ENCODE data around the gene DOCK1. TPM values are rescaled to one million over a fixed set of nuclear protein-coding genes. Genes with fewer than 3 reads are reported as not detected.
A peak's percentile ranks its signal among the peaks of the same experiment; 100 is the strongest.
"Not testable (repeated sequence)": the region's sequence is repeated elsewhere in the genome, so short reads cannot be mapped to it uniquely, and the experiment has no call there.

DOCK1 gene
- total RNA-seq: 78.8 TPM

DNA sequence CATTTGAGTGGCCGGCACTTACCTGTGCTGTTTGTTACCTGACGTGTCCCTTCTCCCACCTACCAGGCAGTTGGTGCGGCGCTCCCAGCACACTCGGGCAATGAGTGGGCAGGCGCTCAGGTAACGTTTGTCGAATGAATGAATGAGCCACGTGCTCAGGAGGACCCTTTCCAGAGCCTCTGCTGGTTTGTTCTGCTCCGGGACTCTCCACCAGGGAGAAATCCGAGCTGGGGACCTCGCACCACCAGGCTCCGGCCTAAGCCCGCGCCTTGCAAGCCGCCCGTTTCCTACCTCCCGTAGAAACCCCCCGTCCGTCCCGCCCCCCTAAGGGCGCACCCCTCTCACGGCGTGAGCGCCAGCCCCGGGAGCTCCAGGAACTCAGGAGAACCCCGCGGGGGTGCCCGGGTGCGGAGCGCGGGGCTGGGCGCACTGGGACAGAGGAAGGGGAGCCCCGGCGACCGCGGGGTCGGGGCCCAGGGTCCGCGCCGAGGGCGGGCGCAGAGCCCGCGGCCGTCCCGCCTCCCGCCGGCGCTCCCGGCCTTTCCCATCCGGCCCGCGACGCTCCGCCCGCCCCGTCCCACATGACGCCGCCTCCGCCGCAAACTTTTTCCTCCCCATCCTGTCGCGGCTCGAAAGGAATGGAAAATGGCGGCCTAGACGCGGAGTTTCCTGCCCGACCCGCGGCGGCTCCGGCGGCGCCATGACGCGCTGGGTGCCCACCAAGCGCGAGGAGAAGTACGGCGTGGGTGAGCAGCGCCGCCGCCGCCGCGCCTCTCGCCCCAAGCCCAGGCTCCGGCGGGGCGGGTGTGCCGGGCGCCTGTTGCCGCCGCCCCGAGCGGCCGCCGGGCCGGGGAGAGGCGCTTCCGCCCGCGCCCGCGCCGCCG, at the start of gene DOCK1:
TSS of gene DOCK1 (plus strand) at position 611 of the 884 bp plus-strand sequence. CDS start at position 701, 90 bp downstream.
- DNase-seq: peak; percentile 89

- no peak for DNase-seq
These were observed 47.9 kb upstream of the DOCK1 start for GRCh38 chr10:126857178-126857806.

DNA sequence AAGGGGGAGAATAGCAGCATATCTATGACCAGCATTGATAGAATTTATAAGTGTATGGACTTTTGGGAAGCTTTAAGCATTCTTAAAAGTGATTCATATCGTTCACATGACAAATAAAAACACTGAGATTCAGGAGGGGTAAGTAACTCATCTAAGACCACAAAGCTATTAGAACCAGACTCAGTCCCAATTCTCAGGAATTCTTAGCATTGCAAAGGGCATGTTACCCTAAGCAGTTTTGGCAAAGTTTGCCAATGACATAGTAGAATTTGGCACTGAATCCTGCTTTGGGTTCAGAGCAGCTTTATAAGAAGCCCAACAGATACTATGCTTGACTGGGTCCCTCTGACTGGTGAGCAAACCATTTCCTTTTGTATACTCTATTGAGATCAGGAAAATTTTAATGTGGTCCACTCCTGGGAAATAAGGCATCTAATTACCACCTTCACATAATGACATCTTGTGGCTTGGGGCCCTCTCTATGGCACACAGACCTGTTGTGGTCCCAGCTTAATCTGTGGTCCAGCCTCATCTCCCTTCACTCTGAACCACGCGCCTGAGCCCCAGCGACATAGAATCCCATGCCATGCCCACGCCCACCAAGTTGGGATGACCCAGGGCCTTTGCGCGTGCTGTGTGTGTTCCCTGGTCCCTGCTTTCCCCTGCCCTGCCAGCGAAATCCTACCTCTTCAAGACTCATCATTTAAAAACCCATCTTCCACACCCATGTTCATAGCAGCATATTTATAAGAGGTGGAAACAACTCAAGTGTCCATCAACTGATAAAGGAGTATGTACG, 37.5 kb upstream of the DOCK1 start:
- peak; percentile 25 for DNase-seq

DNA sequence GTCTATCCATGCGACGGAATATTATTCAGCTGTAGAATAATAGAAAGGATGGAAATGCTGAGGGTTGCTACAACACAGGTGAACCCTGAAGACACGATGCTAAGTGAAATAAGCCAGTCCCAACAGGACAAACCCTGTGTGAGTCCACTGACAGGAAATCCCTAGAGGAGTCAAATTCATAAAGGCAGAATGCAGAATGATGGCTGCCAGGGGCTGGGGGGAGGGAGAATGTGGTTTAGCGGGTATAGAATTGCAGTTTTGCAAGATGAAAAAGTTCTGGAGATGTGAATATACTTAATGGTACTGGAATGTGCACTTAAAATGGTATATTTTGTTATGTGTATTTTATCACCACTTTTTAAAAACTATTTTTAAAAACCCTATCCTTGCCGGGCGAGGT, 36.9 kb upstream of the DOCK1 start:
- no peak for DNase-seq

DNA sequence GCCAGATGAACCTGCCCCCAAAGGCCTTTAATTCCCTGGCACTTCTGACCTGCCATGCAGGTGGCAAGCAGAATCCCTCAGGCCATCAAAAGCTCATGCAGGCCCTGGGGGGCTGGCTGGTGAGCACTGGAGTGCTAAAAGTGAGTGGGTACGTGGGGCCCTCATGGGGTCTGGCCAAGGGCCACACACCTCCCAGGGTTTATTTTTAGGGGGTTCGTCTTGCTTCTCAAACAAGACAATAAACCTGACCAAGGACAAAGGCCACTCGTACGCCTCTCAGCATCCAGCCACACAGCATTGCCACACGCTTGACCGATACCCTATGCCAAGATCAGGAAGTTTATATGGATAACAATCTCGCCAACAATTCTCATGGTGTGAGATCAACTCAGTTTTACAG, 33.1 kb upstream of the DOCK1 start:
- no peak for DNase-seq

DNA sequence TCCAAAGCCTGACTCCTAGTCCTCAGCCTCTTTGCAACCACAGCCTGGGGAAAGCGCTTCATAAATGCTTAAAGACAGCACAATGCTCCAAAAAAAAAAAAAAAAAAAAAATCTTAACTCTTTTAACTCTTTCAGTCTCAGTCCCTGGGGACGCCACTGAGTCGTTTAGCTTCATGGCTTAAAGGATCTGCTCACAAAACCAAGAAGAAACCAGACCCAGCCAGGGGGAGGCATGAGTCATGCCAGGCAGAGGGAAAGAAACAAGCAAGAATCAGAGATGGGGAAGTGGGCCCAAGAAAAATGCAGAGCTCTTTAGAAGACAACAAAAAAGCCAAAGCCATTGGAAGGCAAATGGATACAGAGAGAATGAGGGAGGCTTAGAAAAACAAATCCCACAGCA, 32.5 kb upstream of the DOCK1 start:
- no peak for DNase-seq

DNA sequence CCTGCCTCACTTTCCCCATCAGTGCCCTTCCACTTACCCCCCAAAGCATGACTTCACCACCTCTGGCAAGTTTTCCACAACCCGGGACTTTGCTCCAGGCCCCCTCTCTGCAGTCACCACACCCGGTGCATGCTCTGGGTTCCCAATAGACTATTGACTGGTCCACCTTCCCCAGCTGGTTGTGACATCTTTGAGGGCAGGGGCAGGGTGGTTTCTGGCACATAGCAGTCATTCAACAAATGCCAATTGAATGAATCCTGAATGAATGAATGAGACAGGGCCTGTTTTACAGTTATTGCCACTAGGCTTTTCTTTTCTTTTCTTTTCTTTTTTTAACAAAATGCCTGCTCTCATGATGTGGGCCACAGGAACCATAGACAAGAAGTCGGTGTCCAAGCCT, 28.8 kb upstream of the DOCK1 start:
- no peak for DNase-seq

- DNase-seq: no peak
These were observed 27.8 kb upstream of the DOCK1 start for GRCh38 chr10:126877390-126877789.

DNA sequence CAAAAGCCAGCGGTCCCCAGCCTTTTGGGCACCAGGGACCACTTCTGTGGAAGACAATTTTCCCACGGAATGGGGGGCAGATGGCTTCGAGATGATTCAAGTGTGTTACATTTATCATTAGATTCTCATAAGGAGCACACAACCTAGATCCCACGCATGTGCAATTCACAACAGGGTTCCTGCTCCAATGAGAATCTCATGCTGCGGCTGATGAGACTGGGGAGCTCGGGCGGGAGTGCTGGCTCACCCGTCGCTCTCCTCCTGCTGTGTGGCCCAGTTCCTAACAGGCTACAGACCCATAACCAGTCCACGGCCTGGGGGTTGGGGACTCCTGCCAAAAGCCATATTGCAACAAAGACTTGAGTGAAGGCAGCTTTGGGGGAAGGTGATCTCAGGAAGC, 26.6 kb upstream of the DOCK1 start:
- no peak for DNase-seq

GRCh38 chr10:126880926-126881325, 24.3 kb upstream of the DOCK1 start:
- no peak for DNase-seq

- DNase-seq: not testable (repeated sequence)
These were observed 23.2 kb upstream of the DOCK1 start for GRCh38 chr10:126882055-126882454.

DNA sequence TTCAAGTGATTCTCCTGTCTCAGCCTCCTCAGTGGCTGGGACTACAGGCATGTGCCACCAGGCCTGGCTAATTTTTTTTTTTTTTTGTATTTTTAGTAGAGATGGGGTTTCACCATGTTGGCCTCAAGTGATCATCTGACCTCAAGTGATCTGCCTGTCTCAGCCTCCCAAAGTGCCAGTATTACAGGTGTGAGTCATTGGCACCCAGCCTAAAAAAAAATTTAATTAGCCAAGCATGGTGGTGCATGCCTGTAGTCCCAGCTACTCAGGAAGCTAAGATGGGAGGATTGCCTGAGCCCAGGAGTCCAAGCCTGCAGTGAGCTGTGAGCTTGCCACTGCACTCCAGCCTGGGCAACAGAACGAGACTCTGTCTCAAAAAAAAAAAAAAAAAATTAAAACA, 16.8 kb upstream of the DOCK1 start:
- not testable (repeated sequence) for DNase-seq

DNA sequence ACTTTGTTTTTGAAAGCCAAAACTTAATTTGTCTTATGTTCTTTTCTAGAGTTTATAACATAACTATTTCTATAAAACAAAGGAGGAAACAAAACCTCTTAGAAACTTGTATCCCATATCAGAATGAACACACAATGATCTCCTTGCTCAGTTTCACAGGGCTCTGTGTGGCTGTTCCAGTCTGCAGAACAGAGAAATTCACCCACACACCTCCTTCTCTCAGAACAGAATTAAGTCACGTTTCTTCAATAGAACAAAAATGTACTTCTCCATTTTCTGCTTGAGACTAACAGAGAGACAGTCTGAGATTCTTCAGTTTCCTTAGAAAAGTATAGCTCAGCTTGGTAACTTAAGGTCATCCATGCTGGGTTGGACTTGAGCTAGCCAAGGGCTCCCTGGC, 15.8 kb upstream of the DOCK1 start:
- DNase-seq: no peak

DNA sequence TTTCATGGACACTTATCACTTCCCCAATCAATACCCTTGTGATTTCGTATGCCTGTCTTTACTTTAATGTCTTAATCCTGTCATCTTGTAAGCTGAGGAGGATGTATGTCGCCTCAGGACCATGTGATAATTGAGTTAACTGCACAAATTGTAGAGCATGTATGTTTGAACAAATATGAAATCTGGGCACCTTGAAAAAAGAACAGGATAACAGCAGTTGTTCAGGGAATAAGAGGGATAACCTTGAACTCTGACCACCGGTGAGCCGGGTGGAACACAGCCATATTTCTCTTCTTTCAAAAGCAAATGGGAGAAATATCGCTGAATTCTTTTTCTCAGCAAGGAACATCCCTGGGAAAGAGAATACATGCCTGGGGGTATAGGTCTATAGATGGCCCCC, 14.4 kb upstream of the DOCK1 start:
- not testable (repeated sequence) for DNase-seq

DNA sequence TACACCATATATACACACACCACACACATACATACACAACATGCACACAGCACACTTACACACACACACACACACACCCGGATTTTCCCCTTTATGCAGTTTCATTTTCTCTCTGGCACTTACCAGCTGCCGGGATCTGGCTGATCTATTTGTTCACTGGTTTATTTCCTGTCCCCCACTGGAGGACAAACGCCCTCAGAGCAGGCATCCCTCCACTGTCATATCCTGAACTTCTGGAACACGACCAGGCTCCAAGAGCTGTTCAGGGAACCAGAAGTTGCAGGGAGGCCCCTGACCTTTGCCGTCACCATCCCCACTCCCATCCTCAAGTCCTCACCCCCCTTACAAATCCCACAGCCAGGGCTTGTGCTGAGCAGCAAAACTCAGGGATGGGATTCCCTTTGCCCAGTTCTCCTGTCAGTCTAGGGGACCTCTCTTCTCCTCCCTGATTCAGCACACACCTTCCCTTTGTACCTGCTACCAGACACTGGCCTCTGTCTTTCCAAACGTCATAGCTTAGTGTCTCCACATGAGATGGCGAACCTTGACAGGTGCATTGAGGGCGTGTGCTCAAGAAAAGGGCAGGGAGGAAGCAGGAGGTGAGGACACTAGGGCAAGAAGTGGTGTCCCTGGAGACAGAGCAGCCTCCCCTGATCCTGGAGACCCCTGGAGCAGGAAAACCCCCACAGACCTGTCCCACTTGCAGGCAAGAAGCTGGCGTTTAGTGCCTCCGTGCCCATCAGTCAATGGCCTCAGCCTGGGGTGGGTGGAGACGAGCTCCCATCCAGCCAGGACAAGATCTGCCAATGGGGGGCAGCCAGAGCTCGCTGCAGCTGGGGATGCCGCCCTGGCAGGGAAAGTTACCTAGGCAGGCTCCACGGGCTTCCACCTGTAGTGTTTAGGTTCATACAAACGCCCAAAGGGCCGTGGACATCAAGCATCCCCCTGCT, 12.7 kb upstream of the DOCK1 start:
- no peak for DNase-seq

- DNase-seq: peak; percentile 28
These were observed 12.0 kb upstream of the DOCK1 start for GRCh38 chr10:126893206-126893605.

- DNase-seq: no peak
These were observed 11.4 kb upstream of the DOCK1 start for GRCh38 chr10:126893841-126894240.

DNA sequence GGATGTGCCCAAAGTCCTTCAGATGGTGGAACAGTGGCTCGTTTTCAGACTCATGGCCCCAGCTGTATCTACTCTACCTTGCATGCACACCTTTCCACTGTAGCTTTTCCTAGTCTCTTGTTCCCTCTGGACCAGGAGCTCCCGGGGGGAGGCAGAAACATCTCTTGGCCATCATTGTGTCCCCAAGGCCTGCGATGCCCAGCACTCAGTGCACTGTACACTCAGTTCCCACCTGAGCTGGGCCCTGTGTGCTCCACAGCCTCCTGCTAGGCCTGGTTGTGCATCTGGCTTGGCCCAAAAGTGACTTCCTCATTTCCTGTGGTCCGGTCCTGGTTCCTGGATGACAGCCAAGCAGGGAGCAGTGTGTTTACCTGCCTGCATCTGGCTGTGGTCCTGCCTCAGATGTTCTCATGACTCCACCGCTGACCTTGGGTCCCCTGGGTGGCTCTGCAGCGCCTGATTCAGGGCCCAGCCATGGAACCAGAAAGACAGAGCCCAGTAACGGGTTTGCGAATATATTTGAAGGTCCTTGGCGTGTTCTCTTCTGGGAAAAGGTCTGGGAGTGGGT, 9.9 kb upstream of the DOCK1 start:
- no peak for DNase-seq

GRCh38 chr10:126898460-126898859, 6.8 kb upstream of the DOCK1 start:
- no peak for DNase-seq

GRCh38 chr10:126899529-126899928, 5.7 kb upstream of the DOCK1 start:
- not testable (repeated sequence) for DNase-seq

GRCh38 chr10:126902157-126902556, 3.1 kb upstream of the DOCK1 start:
- DNase-seq: peak; percentile 17

All from tongue (tissue), 2 donors.